Stimulated activated CD8-positive, alpha-beta memory T cell treated with anti-CD3 and anti-CD28 coated beads, Interleukin-12 subunit alpha, Interleukin-12 subunit beta, amount 100 ng/mL, for 24 hours (primary cell): ENCODE data around the gene EXPH5.
"Not testable (repeated sequence)": the region's sequence is repeated elsewhere in the genome, so short reads cannot be mapped to it uniquely, and the experiment has no call there.

Source experiments
- DNase-seq: peaks from one replicate; pipeline ENCODE4 v3.0.0-alpha.2; 2020; ENCODE audit errors: extremely low read depth

EXPH5 gene

DNA sequence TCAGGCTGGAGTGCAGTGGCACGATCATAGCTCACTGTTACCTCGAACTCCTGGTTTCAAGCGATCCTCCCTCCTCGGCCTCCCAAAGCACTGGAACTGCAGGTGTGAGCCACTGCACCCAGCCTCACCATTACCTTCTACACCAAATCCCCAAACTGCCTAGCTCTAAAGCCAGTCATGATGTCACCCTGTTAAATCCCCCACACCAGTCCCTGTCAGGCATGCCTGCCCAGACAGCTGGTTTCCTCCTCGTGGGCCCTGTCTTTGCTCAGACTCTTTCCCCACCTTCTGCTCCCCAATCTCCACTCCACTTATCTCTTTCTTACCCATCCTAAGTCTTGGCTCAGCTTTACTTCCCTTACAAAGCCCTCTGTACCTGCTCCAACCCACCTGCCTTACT, 12.5 kb upstream of the EXPH5 start:
- DNase-seq: no peak

DNA sequence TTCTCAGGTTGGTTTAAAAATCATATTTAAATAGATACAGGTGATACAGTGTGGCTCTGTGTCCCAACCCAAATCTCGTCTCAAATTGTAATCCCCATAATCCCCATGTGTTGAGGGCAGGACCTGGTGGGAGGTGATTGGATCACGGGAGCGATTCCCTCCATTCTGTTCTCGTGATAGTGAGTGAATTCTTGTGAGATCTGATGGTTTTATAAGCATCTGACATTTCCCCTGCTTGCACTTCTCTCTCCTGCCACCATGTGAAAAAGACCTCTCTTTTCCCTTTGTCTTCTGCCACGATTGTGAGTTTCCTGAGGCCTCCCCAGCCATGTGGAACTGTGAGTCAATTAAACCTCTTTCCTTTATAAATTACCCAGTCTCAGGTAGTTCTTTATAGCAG, 9.2 kb upstream of the EXPH5 start:
- not testable (repeated sequence) for DNase-seq

DNA sequence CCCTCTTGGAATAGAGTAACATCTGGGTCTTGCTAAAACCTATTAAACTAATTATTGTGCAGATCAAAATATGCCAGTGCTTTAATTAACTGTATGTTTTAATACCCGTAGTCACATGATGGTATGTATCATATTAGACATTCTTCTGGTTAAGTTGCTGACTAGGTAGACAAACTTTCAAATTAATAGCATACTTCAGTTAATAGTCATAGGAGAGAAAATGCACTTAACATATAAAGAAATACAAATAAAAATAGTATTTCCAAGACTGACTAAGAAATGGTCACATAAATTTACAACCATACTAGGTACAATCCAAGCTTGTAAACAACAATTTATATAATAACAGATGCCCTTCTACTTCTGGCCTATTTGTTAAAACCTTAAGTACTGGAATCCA, 7.6 kb upstream of the EXPH5 start:
- no peak for DNase-seq

DNA sequence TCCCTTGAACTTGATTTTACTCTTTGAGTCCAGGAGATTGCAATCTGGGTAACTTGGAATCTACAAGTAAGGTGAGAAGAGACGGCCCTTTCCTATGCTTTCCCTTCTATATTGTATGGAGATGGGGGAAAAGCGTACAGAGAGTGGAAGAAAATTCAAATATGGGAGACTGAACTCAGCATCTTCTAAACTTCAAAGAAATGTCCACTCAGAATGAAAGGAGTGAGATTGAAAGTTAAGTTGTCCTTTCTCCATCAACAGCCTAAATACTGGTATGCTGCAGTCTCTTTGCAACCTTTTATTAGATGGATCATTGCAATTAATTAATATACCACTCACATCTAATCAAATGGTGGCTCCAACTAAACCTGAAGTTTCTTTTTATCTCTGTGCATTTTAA, 6.4 kb upstream of the EXPH5 start:
- DNase-seq: no peak

DNA sequence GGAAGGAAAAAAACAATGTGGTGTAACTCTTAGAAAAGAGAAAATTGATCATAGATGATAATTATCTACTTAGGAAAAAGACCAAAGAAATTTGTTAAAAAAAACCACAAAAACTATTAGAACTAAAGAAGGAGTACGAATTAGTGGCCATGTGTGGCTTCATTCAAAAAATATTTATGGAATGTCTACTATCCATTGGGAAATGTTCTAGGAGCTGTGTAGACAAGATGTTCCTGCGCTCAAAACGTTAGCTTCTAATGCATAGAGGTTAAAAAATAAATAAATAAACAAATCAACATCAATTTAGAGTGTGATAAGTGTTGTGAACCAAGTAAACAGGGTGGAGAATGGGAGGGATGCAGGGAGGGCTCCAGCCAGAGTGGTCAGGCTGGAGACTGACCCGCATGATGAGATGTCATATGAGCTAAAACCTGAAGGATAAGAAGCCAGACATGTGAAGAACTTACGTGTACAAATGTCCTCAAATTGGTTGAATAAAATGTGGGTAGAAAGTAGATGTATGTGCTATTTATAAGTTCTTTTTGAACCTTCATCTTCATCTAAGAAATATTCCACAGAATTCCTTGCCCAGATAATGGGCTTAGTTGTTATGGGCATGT, 4.3 kb upstream of the EXPH5 start:
- no peak for DNase-seq

DNA sequence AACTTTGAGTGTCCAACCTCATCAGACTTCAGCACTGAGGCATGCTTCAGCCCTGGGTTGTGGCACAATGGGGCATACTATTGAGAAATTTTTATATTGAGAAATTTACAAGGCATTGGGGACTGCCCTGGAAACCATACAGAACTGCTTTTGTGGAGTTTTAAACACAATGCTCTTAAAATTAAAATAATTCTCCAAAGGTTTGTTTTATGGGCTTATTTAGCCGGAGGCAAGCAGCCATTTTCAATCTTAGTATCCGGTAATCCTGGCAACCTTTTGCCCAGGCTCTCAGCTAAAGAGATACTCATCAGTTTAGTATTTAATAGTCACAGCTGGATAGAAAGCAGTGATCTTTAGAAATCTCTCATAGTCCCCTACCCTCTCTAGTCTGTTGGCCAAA, 3.1 kb upstream of the EXPH5 start:
- no peak for DNase-seq

DNA sequence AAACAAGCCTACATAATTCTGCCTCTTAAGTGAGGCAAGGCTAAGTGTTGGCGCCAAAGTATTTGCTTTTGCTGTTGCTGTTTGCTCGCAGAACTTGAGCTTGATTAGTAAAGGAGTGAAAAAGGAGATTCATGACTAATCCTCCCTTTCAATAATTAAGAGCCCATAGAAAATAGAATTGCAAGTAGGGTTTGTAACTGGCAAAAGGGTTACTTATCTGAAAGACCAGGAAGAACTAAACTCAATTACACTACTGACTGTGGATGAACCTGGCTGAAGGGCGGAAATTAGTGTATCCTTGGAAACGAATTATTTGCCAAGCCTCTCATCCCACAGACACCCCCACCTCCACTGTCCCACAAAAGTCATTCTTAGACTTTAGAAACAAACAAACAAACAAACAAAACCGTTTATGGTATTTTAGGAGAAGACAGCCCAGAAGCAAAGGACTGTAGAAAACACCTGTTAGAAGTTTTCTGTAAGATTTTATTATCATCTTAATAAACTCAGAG, 411 bp upstream of the EXPH5 start:
- DNase-seq: no peak

DNA sequence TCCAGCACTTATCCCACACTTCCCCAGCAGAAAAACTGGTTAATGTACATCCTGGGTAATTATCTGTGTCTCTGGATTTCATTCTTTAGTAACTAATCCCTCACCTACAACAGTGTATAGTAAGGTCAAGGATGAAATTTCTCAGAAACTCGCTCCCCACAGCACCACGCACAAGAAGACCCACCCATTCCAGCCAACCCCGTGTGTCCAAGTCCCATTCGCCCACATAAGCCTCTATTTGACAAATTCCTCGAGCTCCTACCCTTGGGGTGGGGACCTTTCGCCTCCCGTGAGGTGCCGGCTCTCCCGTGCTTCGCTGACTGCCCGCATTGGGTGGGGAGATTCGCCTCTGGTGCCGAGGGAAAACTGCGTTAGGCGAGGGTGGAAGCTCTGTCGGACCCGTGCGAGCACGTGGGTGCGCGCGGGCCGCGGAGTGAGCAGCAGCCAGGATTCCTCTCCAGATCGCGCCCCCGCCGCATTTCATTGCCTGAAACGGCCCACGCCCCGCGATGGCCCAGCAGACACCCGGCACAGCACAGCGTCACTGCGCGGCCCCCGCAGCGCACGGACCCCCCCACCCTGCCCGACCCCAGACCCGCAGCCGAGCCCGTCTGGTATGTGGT, 866 bp downstream of the EXPH5 start:
- no peak for DNase-seq

DNA sequence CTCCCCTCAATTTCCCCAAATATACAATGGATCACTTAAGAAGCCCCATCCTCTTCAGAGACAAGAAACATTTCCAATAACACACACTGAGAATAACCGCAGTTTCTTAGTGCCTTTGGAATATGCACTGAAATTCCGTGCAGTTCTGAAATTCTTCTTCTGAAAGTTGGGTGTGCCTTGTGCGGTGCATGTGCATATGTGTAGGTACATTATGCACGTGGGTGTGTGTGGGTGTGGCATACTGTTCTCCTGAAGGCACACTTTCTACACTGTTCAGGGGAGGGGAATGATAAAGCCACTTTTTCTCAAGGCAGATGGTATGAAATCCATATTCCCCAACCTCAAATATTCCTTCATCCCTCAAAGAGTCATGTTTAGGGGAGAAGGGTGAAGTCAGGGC, 1.7 kb downstream of the EXPH5 start:
- no peak for DNase-seq

DNA sequence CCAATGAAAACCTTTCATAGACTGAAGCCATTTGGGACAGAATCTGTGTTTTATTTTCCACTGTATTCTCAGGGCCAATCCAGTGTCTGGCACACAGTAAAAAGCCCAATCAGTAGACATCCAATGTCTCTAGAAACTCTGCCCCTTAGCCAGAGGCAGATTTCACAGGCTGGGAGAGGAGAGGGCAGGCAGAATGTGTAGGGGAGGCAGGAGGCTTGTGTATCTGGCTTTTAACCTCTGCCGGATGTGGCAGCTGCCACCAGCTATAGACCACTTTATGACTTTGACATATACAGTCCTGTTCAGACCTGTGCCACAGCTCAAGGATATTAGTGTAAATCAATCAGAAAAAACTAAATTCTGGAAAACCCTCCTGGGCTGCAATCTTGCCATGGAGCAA, 4.4 kb downstream of the EXPH5 start:
- no peak for DNase-seq

DNA sequence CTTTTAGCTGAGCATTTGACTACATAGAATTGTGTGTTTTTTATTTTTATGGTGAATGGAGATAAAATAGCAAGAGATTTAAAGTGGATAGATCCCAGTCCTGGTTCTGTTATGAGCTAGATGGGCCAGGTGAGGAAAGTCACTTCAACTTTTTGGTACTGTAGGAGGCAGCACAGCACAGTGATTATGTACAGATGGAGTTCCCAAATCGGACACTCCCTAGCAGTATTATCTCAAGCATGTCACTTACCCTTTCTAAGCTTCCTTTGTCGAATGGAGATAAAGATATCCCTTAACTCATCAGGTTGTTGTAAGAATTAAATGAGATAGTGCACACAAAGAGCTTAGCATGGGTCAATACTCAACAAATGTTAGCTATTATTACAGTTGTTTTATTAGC, 5.3 kb downstream of the EXPH5 start:
- no peak for DNase-seq

DNA sequence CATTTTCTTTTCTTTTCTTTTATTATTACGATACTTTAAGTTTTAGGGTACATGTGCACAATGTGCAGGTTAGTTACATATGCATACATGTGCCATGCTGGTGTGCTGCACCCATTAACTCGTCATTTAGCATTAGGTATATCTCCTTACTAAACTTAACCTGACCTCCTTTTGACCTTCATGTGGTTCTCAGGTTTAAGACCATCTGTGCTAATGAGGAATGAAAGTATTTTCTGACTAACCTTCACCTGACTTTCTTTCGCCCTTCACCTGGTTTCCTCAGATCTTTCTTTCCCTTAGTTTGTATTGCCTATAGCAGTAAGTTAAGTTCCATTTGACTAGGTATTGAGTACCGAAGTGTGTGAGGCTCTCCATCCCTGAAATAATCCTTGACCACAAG, 6.5 kb downstream of the EXPH5 start:
- no peak for DNase-seq

DNA sequence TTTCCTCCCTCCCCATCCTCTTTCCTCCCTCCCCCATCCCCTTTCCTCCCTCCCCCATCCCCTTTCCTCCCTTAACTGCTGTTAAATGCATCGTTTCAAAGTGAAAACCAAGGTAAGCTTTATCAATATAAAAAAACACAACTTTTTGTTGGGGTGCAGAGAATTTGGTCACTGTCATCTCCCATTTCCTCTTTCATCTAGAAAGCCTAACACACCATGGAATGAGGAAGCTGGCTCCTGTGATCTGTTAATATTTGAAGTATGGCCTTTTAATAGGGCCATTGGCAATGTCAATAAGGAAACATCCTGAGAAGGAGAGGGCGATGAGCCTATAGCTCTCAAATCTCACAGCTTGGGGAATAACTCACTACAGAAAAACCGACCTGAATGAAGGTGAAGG, 7.0 kb downstream of the EXPH5 start:
- no peak for DNase-seq

DNA sequence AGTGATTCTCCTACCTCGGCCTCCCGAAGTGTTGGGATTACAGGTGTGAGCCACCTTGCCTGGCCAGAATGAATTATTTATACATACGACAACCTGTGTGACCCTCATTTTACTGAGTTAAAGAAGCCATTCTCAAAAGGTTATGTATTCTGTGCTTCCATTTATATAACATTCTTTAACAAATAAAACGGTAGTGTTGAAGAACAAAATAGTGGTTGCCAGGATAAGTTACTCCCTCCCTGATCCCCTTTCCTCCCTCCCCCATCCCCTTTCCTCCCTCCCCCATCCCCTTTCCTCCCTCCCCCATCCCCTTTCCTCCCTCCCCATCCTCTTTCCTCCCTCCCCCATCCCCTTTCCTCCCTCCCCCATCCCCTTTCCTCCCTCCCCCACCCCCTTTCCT, 7.4 kb downstream of the EXPH5 start:
- DNase-seq: not testable (repeated sequence)

DNA sequence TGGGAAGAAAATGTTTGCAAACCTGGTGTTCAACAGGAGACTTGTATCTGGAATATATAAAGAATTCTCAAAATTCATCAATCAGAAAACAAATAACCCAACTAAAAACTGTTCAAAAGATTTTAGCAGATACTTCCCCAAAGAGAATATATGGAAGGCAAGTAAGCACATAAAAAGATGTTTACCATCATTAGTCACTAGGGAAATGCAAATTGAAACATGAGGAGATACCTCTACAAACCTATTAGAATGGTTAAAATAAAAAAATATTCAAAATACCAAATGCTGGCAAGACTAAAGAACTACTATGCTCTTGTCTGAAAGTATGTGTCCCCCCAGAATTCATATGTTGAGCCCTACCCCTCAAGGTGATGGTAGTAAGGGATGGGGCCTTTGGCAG, 8.6 kb downstream of the EXPH5 start:
- no peak for DNase-seq

DNA sequence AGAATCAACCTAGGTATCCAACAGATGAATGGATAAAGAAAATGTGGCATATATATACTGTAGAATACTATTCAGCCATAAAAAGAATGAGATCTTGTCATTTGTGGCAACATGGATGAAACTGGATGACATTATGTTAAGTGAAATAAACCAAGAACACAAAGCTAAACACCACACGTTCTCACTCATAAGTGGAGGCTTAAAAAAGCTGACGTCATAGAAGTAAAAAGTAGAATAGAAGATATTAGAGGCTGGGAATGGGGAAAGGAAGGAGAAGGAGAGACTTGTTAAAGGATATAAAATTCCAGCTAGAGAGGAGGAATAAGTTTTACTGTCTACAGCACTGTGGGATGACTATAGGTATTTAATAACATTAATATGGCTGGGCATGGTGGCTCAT, 12.9 kb downstream of the EXPH5 start:
- DNase-seq: no peak

DNA sequence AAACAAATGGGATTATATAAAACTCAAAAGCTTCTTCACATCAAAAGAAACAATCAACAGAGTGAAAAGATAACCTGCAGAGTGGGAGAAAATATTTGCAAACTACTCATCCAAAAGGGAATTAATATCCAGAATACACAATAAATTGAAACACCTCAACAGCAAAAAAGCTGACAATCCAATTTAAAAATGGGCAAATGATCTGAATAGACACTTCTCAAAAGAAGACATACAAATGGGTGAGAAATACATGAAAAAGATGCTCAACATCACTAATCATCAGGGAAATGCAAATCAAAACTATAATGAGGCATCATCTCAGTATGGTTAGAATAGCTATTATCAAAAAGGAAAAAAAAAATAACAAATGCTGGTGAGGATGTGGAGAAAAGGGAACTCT, 13.5 kb downstream of the EXPH5 start:
- no peak for DNase-seq

DNA sequence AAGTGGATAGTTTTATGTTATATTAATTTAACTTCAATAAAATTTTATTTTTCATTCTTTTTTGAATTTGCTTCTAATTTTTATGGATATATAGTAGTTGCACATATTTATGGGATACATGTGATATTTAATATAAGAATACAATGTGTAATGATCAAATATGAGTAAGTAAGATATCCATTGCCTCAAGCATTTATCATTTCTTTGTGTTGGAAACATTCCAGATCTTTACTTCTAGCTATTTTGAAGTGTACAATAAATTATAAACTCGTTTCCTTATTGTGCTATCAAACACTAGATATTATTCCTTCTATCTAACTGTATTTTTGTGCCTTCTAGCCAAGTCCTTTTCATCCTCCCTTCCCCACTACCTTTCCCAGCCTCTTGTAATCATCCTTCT, 17.0 kb downstream of the EXPH5 start:
- no peak for DNase-seq

DNA sequence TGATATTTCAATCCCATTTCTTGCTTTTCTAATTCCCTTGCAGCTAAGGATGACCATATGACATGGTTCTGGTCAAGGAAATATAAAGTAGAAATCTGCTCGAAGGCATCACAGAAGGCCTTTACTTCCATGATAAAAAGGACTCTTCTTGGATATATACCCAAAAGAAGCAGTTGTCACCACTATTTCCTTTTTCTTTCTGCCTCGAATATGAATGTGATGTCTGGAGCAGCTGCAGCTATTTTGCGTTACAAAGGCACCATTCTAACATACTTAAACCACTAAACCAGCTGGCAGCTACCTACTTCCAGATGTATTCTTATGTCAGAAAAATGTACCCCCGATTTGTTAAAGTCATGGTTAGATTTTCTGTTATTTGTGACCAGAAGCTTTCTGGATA, 18.9 kb downstream of the EXPH5 start:
- DNase-seq: no peak

DNA sequence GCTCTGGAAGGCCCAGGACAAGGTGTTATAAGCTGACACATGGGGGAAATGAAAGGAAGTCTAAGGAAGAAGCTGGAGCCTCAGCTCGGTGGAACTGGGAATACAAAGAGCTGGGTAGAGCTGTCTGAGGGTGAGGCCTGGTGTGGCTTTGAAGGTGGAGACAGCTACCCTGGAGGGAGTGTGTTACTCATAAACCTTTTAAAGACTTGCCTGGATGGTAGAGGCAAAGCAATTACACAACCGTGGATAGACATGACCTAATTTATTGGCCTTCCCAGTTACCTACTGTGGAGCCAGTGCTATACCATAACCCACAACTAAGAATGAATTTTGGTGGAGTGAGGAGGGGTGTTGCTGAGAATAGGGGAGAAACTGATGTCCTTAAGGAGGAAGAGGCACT, 22.6 kb downstream of the EXPH5 start:
- DNase-seq: no peak

DNA sequence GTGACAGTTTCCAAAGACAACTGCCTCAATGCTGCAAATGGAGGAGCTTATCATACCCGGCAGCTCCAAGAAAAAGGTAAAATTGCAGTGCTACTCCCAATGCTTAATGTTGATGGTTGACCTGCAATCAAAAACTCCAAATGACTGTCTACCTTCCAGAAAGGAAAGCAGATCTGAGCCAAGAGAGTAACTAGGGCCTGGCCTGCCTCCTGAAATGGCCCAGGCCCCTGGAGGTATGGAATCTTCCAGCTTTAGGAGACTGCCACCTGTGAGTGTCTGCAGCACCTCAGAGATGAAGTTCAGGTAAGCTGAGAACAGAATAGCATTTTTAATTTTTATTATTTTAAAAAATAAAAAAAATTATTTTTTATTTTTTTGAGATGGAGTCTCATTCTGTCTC, 23.7 kb downstream of the EXPH5 start:
- DNase-seq: no peak

DNA sequence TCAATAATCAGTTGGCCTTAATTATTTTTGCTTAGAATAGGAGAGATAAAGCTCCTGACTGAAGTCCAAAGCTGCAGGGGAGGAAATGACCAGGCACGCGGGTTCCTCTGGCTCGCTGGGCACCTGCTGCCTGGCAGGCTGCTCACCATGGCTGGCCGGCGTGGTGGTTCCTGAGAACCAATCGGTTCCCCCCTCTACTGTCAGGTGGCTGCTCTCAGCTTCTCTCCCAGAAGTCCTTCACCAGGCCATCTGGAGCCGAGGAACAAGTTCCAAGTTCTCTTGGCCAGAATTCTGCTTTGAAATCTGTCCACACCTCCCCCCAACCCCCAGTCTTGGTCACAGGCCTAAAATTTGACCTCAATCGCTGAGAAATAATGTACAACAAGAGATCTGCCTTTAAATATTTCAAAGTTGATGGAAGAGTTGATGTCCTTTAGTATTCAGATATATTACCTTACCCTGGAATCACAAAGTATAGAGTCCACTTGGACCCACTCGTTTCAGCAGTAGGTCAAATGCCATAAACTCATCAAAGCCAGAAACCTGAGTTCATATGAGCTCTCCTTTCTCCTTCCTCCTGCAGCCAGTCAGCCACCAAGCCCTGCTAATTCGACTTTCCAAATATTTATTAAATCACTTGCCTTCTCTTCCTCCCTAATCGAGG, 25.2 kb downstream of the EXPH5 start:
- DNase-seq: no peak

DNA sequence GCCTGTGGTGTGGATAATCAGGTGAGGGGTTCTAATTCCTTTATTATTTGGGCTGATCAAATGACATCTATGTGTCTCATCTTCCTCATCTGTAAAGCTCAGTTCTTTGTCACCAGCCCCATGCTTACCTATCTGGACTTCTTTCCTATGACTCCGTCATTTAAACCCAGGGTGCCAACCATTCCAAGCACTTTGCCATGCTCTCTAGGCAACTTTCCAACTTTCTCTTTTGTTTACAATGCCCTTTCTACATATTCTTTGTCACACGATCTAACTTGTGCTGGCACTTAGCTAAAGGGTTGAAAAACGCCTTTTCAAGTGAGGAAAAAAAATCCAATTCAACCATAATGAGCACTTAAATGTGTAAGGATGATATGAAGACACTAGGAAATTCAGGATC, 27.9 kb downstream of the EXPH5 start:
- no peak for DNase-seq
